Mesendoderm (in vitro differentiated cells): ENCODE results near the gene MFF.

Experiments
- DNase-seq: peaks from one replicate; pipeline ENCODE4 v3.0.0; 2013
- H2AK5ac ChIP-seq: 2 replicates; pipeline ENCODE4 v1.6.1; 2013; ENCODE audit warnings: low read length, inconsistent platforms
- H2BK120ac ChIP-seq: 2 replicates; pipeline ENCODE4 v1.6.1; 2013; ENCODE audit warnings: low read depth, mild to moderate bottlenecking, low read length, moderate library complexity, mixed read lengths
- H2BK15ac ChIP-seq: replicated peaks from 2 replicates; pipeline ENCODE4 v1.6.1; 2013; ENCODE audit warnings: low read depth, mild to moderate bottlenecking, moderate library complexity
- H2BK5ac ChIP-seq: 2 replicates; pipeline ENCODE4 v1.6.1; 2013; ENCODE audit warnings: low read length, inconsistent platforms
- H3K18ac ChIP-seq: 2 replicates; pipeline ENCODE4 v1.6.1; 2013; ENCODE audit warnings: mild to moderate bottlenecking, low read length, mixed read lengths
- H3K23ac ChIP-seq: one replicate; pipeline ENCODE4 v1.6.1; 2013; ENCODE audit warnings: low read length
- H3K27ac ChIP-seq: 2 replicates; pipeline ENCODE4 v1.5.1; 2013; ENCODE audit warnings: low read depth, mild to moderate bottlenecking, inconsistent platforms, low read length, moderate library complexity
- H3K27me3 ChIP-seq: 2 replicates; pipeline ENCODE4 v1.6.1; 2013; ENCODE audit warnings: low read length, control low read depth, mild to moderate bottlenecking, inconsistent platforms; ENCODE audit not compliant: insufficient read depth, poor library complexity
- H3K36me3 ChIP-seq: 2 replicates; pipeline ENCODE4 v1.6.1; 2013; ENCODE audit warnings: low read length, inconsistent platforms; ENCODE audit not compliant: control insufficient read depth, insufficient read depth
- H3K4ac ChIP-seq: one replicate; pipeline ENCODE4 v1.6.1; 2013; ENCODE audit warnings: low read depth, mild to moderate bottlenecking, low read length, moderate library complexity
- H3K4me1 ChIP-seq: 2 replicates; pipeline ENCODE4 v1.6.1; 2013; ENCODE audit warnings: low read depth, low read length, inconsistent platforms; ENCODE audit not compliant: control insufficient read depth
- H3K4me2 ChIP-seq: 2 replicates; pipeline ENCODE4 v1.6.1; 2013; ENCODE audit warnings: low read length
- H3K4me3 ChIP-seq: 2 replicates; pipeline ENCODE4 v1.5.1; 2013; ENCODE audit warnings: mild to moderate bottlenecking, low read length
- H3K56ac ChIP-seq: one replicate; pipeline ENCODE4 v1.6.1; 2013; ENCODE audit warnings: low read length
- H3K79me1 ChIP-seq: 2 replicates; pipeline ENCODE4 v1.6.1; 2013; ENCODE audit warnings: low read length, inconsistent platforms
- H3K79me2 ChIP-seq: 2 replicates; pipeline ENCODE4 v1.6.1; 2013; ENCODE audit warnings: mild to moderate bottlenecking, low read length; ENCODE audit not compliant: control insufficient read depth, insufficient read depth
- H3K9ac ChIP-seq: 2 replicates; pipeline ENCODE4 v1.6.1; 2013; ENCODE audit warnings: low read length, inconsistent platforms
- H4K5ac ChIP-seq: one replicate; pipeline ENCODE4 v1.6.1; 2013; ENCODE audit warnings: low read length
- H4K8ac ChIP-seq: one replicate; pipeline ENCODE4 v1.6.1; 2013; ENCODE audit warnings: low read depth, mild to moderate bottlenecking, control low read depth, low read length, moderate library complexity
- WGBS: extraction: QIAGEN DNeasy Blood & Tissue Kit; methylation state at CpG from one replicate; pipeline ENCODE4 v1.1.7; 2013; ENCODE audit warnings: low lambda C conversion rate, missing lambda C conversion rate; ENCODE audit not compliant: insufficient coverage; ENCODE audit errors: extremely low coverage; 5-methylcytosine and 5-hydroxymethylcytosine counted together

The MFF gene

GRCh38 chr2:227398684-227399670, 73.9 kb downstream of the MFF start:
- Histone ChIP-seq H4K8ac (no peak overlapping the region), H3K27ac (no peak overlapping the region)

GRCh38 chr2:227401550-227401949, 76.5 kb downstream of the MFF start:
- no peak overlapping the region for H2BK120ac ChIP-seq
- no peak overlapping the region for H3K4me3 ChIP-seq
- no peak overlapping the region for H3K56ac ChIP-seq
- no peak overlapping the region for H3K18ac ChIP-seq
- no peak overlapping the region for H4K8ac ChIP-seq
- H3K9ac ChIP-seq: no peak overlapping the region
- no peak overlapping the region for H4K5ac ChIP-seq
- H2BK5ac ChIP-seq: no peak overlapping the region
- DNase-seq: no peak
- no peak overlapping the region for H3K23ac ChIP-seq
- H3K79me1 ChIP-seq: no peaks in the 10 kb centered on the region
- no peak overlapping the region for H3K4me2 ChIP-seq
- H3K4ac ChIP-seq: no peak overlapping the region
- H2BK15ac ChIP-seq: no peak overlapping the region
- no peaks in the 10 kb centered on the region for H3K27me3 ChIP-seq
- no peak overlapping the region for H3K27ac ChIP-seq
- no peaks in the 10 kb centered on the region for H3K36me3 ChIP-seq
- no peaks in the 10 kb centered on the region for H3K79me2 ChIP-seq
- WGBS: no CpG with 5 or more reads among the region's 2 CpGs
- no peaks in the 10 kb centered on the region for H3K4me1 ChIP-seq
- H2AK5ac ChIP-seq: no peak overlapping the region

More at GRCh38 chr2:227398684-227399670, 73.9 kb downstream of the MFF start:
- no peak overlapping the region for H3K4ac ChIP-seq
- no peak overlapping the region for H2BK15ac ChIP-seq
- H3K9ac ChIP-seq: no peak overlapping the region
- H3K27me3 ChIP-seq: no peaks in the 10 kb centered on the region
- H3K23ac ChIP-seq: no peak overlapping the region
- no peaks in the 10 kb centered on the region for H3K36me3 ChIP-seq
- H3K79me2 ChIP-seq: no peaks in the 10 kb centered on the region
- no peaks in the 10 kb centered on the region for H3K4me1 ChIP-seq
- H2BK120ac ChIP-seq: no peak overlapping the region
- H3K79me1 ChIP-seq: no peaks in the 10 kb centered on the region
- no peak overlapping the region for H2AK5ac ChIP-seq
- DNase-seq: no peak
- no peak overlapping the region for H3K4me2 ChIP-seq
- WGBS: no CpG with 5 or more reads among the region's 4 CpGs
- H3K56ac ChIP-seq: no peak overlapping the region
- H3K18ac ChIP-seq: no peak overlapping the region
- H3K4me3 ChIP-seq: no peak overlapping the region
- no peak overlapping the region for H2BK5ac ChIP-seq
- no peak overlapping the region for H4K5ac ChIP-seq

- no peak for DNase-seq
- no peak overlapping the region for H3K4me3 ChIP-seq
- no peak overlapping the region for H2BK15ac ChIP-seq
- no peak overlapping the region for H2AK5ac ChIP-seq
- H3K4ac ChIP-seq: no peak overlapping the region
- H3K23ac ChIP-seq: no peak overlapping the region
- no peaks in the 10 kb centered on the region for H3K27me3 ChIP-seq
- no peak overlapping the region for H2BK5ac ChIP-seq
- no peaks in the 10 kb centered on the region for H3K4me1 ChIP-seq
- H3K79me1 ChIP-seq: no peaks in the 10 kb centered on the region
- H3K18ac ChIP-seq: no peak overlapping the region
- no peaks in the 10 kb centered on the region for H3K36me3 ChIP-seq
- H3K79me2 ChIP-seq: no peaks in the 10 kb centered on the region
- H4K5ac ChIP-seq: no peak overlapping the region
- no peak overlapping the region for H3K56ac ChIP-seq
- H3K27ac ChIP-seq: no peak overlapping the region
- no peak overlapping the region for H4K8ac ChIP-seq
- H2BK120ac ChIP-seq: no peak overlapping the region
- no peak overlapping the region for H3K4me2 ChIP-seq
- H3K9ac ChIP-seq: no peak overlapping the region
These were observed 77.3 kb downstream of the MFF start for GRCh38 chr2:227402321-227402720.

GRCh38 chr2:227402959-227403358, 77.9 kb downstream of the MFF start:
- no peak overlapping the region for H2BK120ac ChIP-seq
- no peaks in the 10 kb centered on the region for H3K79me2 ChIP-seq
- no peak overlapping the region for H4K5ac ChIP-seq
- no peak overlapping the region for H3K9ac ChIP-seq
- no peaks in the 10 kb centered on the region for H3K79me1 ChIP-seq
- no peaks in the 10 kb centered on the region for H3K27me3 ChIP-seq
- H3K4ac ChIP-seq: no peak overlapping the region
- H3K56ac ChIP-seq: no peak overlapping the region
- H3K4me1 ChIP-seq: no peaks in the 10 kb centered on the region
- no peak overlapping the region for H3K18ac ChIP-seq
- WGBS: no CpG with 5 or more reads among the region's 4 CpGs
- H3K23ac ChIP-seq: no peak overlapping the region
- H3K36me3 ChIP-seq: no peaks in the 10 kb centered on the region
- H3K27ac ChIP-seq: no peak overlapping the region
- no peak overlapping the region for H3K4me3 ChIP-seq
- H2AK5ac ChIP-seq: no peak overlapping the region
- H2BK5ac ChIP-seq: no peak overlapping the region
- no peak overlapping the region for H4K8ac ChIP-seq
- no peak overlapping the region for H2BK15ac ChIP-seq
- no peak overlapping the region for H3K4me2 ChIP-seq
- DNase-seq: peak; percentile 35

GRCh38 chr2:227404585-227405271, 79.7 kb downstream of the MFF start:
- DNase-seq: no peak
- H3K56ac ChIP-seq: no peak overlapping the region
- no peak overlapping the region for H3K4ac ChIP-seq
- no peak overlapping the region for H3K18ac ChIP-seq
- no peaks in the 10 kb centered on the region for H3K79me1 ChIP-seq
- no peaks in the 10 kb centered on the region for H3K27me3 ChIP-seq
- no peak overlapping the region for H3K27ac ChIP-seq
- H3K79me2 ChIP-seq: no peaks in the 10 kb centered on the region
- H4K8ac ChIP-seq: no peak overlapping the region
- H3K9ac ChIP-seq: no peak overlapping the region
- H3K4me1 ChIP-seq: no peaks in the 10 kb centered on the region
- no peaks in the 10 kb centered on the region for H3K36me3 ChIP-seq
- H4K5ac ChIP-seq: no peak overlapping the region
- H2AK5ac ChIP-seq: no peak overlapping the region
- no peak overlapping the region for H3K4me3 ChIP-seq
- no peak overlapping the region for H2BK5ac ChIP-seq
- no CpG with 5 or more reads among the region's 4 CpGs for WGBS
- no peak overlapping the region for H3K23ac ChIP-seq
- H2BK120ac ChIP-seq: no peak overlapping the region
- no peak overlapping the region for H3K4me2 ChIP-seq
- no peak overlapping the region for H2BK15ac ChIP-seq
